SU-DHL-6 (cell line): ENCODE data around the gene CD9.

Source experiments
- H2AFZ ChIP-seq: fragments of 200-600 bp; sonication (generic); 2 replicates; pipeline ENCODE4 v1.6.1; 2014; ENCODE audit warnings: low read depth, mild to moderate bottlenecking, moderate library complexity, mixed read lengths, antibody characterized with exemption, low read length; ENCODE audit not compliant: severe bottlenecking
- H3F3A ChIP-seq: fragments of 200-600 bp; shearing (Covaris generic); 2 replicates; pipeline ENCODE4 v1.6.0; 2016; ENCODE audit warnings: antibody characterized with exemption, mild to moderate bottlenecking; ENCODE audit not compliant: insufficient read depth
- H3K27ac ChIP-seq: fragments of 200-600 bp; sonication (generic); 2 replicates; pipeline ENCODE4 v1.5.1; 2016; ENCODE audit warnings: low read depth, mild to moderate bottlenecking, low read length, moderate library complexity, mixed read lengths
- H3K27me3 ChIP-seq: fragments of 200-600 bp; sonication (generic), shearing (Covaris generic); 2 replicates; pipeline ENCODE4 v1.6.0; 2014; ENCODE audit warnings: mild to moderate bottlenecking, low read length
- H3K36me3 ChIP-seq: fragments of 200-600 bp; sonication (generic); 2 replicates; pipeline ENCODE4 v1.6.1; 2014; ENCODE audit warnings: mild to moderate bottlenecking, low read length, mixed read lengths
- H3K4me2 ChIP-seq: fragments of 300-600, 200-600 bp; shearing (Covaris generic), sonication (generic); 2 replicates; pipeline ENCODE4 v1.6.0; 2014; ENCODE audit warnings: low read length, low read depth, mild to moderate bottlenecking; ENCODE audit not compliant: poor library complexity, severe bottlenecking
- H3K4me3 ChIP-seq: fragments of 200-600 bp; sonication (generic); 2 replicates; pipeline ENCODE4 v1.5.1; 2014; ENCODE audit warnings: antibody characterized with exemption, low read length, mild to moderate bottlenecking, mixed read lengths; ENCODE audit not compliant: insufficient read depth, poor library complexity, severe bottlenecking
- H3K79me2 ChIP-seq: fragments of 200-600 bp; sonication (generic); 2 replicates; pipeline ENCODE4 v1.6.1; 2014; ENCODE audit warnings: mild to moderate bottlenecking, low read length, moderate library complexity; ENCODE audit not compliant: insufficient read depth
- H3K9ac ChIP-seq: fragments of 200-600 bp; sonication (generic); 2 replicates; pipeline ENCODE4 v1.7.0; 2014; ENCODE audit warnings: mild to moderate bottlenecking, low read length
- H3K9me2 ChIP-seq: fragments of 200-600 bp; sonication (generic); replicated peaks from 2 replicates; pipeline ENCODE4 v1.6.1; 2014; ENCODE audit warnings: low read length; ENCODE audit not compliant: insufficient read depth
- H3K9me3 ChIP-seq: fragments of 200-600 bp; sonication (generic); 2 replicates; pipeline ENCODE4 v1.6.1; 2014; ENCODE audit warnings: low read length, mixed read lengths; ENCODE audit not compliant: insufficient read depth
- H4K20me1 ChIP-seq: fragments of 200-600 bp; sonication (generic); 2 replicates; pipeline ENCODE4 v1.6.1; 2014; ENCODE audit warnings: low read depth, mild to moderate bottlenecking, antibody characterized with exemption, low read length, moderate library complexity, mixed read lengths
- EZH2phosphoT487 ChIP-seq: fragments of 200-600 bp; sonication (generic), shearing (Covaris generic); conservative IDR thresholded peaks from 2 replicates; pipeline ENCODE4 v1.6.1; 2018; ENCODE audit warnings: mild to moderate bottlenecking, antibody characterized with exemption, low read length, moderate library complexity, mixed read lengths
- TF ChIP-seq, protein P1 (sequence below): fragments of 200-600 bp; sonication (generic); IDR thresholded peaks from one replicate; pipeline ENCODE4 v1.5.1; 2017; ENCODE audit warnings: antibody characterized with exemption, mild to moderate bottlenecking, low read length, moderate library complexity; ENCODE audit not compliant: insufficient read depth, poor library complexity, severe bottlenecking

The CD9 gene

DNA sequence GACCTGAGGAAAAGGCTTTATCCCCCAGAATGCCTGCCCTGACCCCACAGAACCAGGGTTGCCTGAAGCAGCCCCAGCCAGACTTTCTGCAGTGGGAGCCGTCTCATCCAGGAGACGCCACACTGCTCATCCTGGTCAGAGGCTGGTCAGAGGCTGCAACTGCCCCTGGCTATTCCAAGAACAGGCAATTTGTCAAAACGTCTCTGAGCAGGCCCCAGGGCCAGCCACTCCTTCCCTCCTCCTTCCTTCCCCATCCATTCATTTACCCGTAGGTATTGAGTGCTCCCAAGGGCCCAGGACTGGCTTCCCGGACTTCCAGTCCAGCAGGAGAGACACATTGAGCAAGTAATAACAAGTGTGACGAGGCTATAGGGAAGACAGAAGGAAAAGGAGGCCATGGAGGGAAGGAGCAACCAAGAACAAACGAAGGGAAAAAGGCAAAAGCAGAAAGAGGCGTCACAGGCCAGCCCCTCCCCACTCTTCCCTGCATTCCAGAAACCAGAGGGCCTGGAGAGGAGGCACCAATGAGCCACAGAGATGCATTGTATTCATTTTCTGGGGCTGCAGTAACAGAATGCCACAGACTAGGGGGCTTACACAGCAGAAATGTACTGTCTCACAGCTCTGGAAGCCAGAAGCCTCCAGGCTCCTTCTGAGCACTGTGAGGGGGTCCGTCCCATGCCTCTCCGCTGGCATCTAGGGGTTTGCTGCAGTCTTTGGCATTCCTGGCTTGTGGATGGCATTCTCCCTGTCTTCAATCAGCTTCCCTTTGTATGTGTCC is 21.0 kb upstream of the CD9 start:
- Histone ChIP-seq H3K9ac (no peak overlapping the region), H4K20me1 (no peaks in the 10 kb centered on the region), H3K36me3 (no peaks in the 10 kb centered on the region), H3K27me3 (no peaks in the 10 kb centered on the region), H2AFZ (no peak overlapping the region), H3K9me3 (no peaks in the 10 kb centered on the region), H3K4me2 (no peak overlapping the region), H3K79me2 (no peaks in the 10 kb centered on the region), H3K27ac (no peak overlapping the region), H3F3A (no peaks in the 10 kb centered on the region), H3K4me3 (no peak overlapping the region), H3K9me2 (no peaks in the 10 kb centered on the region)
- TF ChIP-seq EZH2phosphoT487: no peak
- TF ChIP-seq, protein P1, sequence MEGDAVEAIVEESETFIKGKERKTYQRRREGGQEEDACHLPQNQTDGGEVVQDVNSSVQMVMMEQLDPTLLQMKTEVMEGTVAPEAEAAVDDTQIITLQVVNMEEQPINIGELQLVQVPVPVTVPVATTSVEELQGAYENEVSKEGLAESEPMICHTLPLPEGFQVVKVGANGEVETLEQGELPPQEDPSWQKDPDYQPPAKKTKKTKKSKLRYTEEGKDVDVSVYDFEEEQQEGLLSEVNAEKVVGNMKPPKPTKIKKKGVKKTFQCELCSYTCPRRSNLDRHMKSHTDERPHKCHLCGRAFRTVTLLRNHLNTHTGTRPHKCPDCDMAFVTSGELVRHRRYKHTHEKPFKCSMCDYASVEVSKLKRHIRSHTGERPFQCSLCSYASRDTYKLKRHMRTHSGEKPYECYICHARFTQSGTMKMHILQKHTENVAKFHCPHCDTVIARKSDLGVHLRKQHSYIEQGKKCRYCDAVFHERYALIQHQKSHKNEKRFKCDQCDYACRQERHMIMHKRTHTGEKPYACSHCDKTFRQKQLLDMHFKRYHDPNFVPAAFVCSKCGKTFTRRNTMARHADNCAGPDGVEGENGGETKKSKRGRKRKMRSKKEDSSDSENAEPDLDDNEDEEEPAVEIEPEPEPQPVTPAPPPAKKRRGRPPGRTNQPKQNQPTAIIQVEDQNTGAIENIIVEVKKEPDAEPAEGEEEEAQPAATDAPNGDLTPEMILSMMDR: no peak

DNA sequence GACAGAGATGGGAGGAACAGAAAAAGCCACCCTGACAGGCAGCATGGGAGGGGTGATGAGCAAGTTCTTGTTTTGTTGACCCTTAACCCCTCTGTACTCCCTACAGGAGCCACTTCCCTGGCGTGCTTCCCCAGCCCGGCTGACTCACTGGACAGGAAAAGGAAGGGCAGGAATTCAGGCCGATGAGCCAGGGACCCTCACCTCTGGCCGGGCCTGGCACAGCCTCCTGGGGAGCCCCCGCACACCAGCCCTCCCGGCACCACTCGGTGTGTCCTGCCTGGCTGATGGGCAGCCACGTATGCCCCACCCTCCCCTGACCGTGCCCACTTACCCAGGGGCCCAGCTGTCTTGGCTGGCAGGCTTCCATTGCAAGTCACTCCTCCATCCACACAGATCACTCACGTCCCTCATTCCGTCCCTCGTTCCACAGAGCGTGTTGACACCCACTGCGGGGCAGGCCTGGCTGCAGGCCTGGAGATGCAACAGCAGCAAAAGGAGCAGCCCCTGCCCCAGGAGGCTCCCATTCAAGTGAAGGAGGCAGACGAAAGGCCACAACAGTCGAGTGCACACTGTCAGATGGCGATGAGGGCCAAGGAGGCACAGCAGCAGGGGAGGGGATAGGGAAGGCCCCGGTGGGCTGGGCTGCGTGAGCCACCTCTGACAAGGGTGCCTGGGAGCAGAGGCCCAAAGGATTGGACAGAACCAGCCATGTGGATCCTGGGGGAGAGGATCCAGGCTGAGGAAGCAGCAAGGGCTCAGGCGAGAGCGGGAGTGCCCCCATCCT is 19.7 kb upstream of the CD9 start:
- Histone ChIP-seq H3K79me2 (no peaks in the 10 kb centered on the region), H3K9ac (no peak overlapping the region), H3K27ac (no peak overlapping the region), H3K9me3 (no peaks in the 10 kb centered on the region), H3K4me3 (no peak overlapping the region), H2AFZ (no peak overlapping the region), H3F3A (no peaks in the 10 kb centered on the region), H3K9me2 (no peaks in the 10 kb centered on the region), H4K20me1 (no peaks in the 10 kb centered on the region), H3K36me3 (no peaks in the 10 kb centered on the region), H3K4me2 (no peak overlapping the region), H3K27me3 (no peaks in the 10 kb centered on the region)
- TF ChIP-seq EZH2phosphoT487: no peak
- TF ChIP-seq, protein P1: no peak

DNA sequence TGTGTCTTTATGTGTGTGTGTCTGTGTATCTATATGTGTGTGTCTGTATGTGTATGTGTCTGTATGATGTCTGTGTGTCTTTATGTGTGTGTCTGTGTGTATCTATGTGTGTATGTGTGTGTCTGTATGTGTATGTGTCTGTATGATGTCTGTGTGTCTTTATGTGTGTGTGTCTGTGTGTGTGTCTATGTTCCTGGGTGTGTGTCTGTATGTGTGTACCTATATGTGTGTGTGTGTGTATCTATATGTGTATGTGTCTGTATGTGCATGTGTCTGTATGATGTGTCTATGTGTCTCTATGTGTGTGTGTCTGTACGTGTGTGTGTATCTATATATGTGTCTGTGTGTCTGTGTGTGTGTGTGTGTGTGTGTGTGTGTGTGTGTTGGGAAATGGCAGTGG is 19.0 kb upstream of the CD9 start:
- Histone ChIP-seq H4K20me1 (no peaks in the 10 kb centered on the region), H3K9me2 (no peaks in the 10 kb centered on the region), H3K4me3 (no peak overlapping the region), H3K4me2 (no peak overlapping the region), H3K9ac (no peak overlapping the region), H3K79me2 (no peaks in the 10 kb centered on the region), H3K27ac (no peak overlapping the region), H3K27me3 (no peaks in the 10 kb centered on the region), H3F3A (no peaks in the 10 kb centered on the region), H2AFZ (no peak overlapping the region), H3K36me3 (no peaks in the 10 kb centered on the region), H3K9me3 (no peaks in the 10 kb centered on the region)
- no peak for TF ChIP-seq EZH2phosphoT487
- TF ChIP-seq, protein P1: no peak
